Astrocyte (in vitro differentiated cells and primary cell): ENCODE data around the gene OSBPL1A. TPM values are rescaled to one million over a fixed set of nuclear protein-coding genes. Genes with fewer than 3 reads are reported as not detected.
A peak's percentile ranks its signal among the peaks of the same experiment; 100 is the strongest.

Source experiments
- DNase-seq: peaks from one replicate; pipeline ENCODE4 v3.0.0-alpha.2; 2010; ENCODE audit warnings: low read depth
- FAIRE-seq: peaks from 2 replicates; lab custom pipeline; 2011; peaks lifted over from hg19 to GRCh38; lab: Jason Lieb, UNC
- H2AFZ ChIP-seq: 2 replicates; pipeline ENCODE4 v1.6.0; 2012; ENCODE audit warnings: low read depth, low read length, inconsistent platforms
- H3K27ac ChIP-seq: 2 replicates; pipeline ENCODE4 v1.5.1; 2011; ENCODE audit warnings: low read depth, low read length, inconsistent platforms
- H3K27me3 ChIP-seq: 2 replicates; pipeline ENCODE4 v1.6.0; 2011; ENCODE audit warnings: low read length, inconsistent platforms; ENCODE audit not compliant: insufficient read depth
- H3K36me3 ChIP-seq: 2 replicates; pipeline ENCODE4 v1.5.1; 2011; ENCODE audit warnings: low read length, inconsistent platforms; ENCODE audit not compliant: insufficient read depth
- H3K4me1 ChIP-seq: 2 replicates; pipeline ENCODE4 v1.5.1; 2011; ENCODE audit warnings: low read length, inconsistent platforms; ENCODE audit not compliant: insufficient read depth
- H3K4me2 ChIP-seq: 2 replicates; pipeline ENCODE4 v1.6.0; 2012; ENCODE audit warnings: low read length, inconsistent platforms
- H3K4me3 ChIP-seq: 2 replicates; pipeline ENCODE4 v1.5.1; 2011; ENCODE audit warnings: low read depth, mild to moderate bottlenecking, low read length, inconsistent platforms; ENCODE audit not compliant: insufficient read depth
- H3K79me2 ChIP-seq: 2 replicates; pipeline ENCODE4 v1.6.0; 2012; ENCODE audit warnings: mild to moderate bottlenecking, low read length, inconsistent platforms; ENCODE audit not compliant: insufficient read depth
- H3K9ac ChIP-seq: 2 replicates; pipeline ENCODE4 v1.6.0; 2012; ENCODE audit warnings: mild to moderate bottlenecking, low read length, inconsistent platforms
- H3K9me3 ChIP-seq: 2 replicates; pipeline ENCODE4 v1.5.1; 2012; ENCODE audit warnings: low read depth, mild to moderate bottlenecking, low read length, inconsistent platforms; ENCODE audit not compliant: insufficient read depth
- H4K20me1 ChIP-seq: 2 replicates; pipeline ENCODE4 v1.6.0; 2012; ENCODE audit warnings: low read length, inconsistent platforms; ENCODE audit not compliant: insufficient read depth
- H3K27ac Mint-ChIP-seq: one replicate; pipeline ENCODE4 v1.8.0; 2021; ENCODE audit warnings: mild to moderate bottlenecking, mixed read lengths; ENCODE audit not compliant: unreplicated experiment
- H3K27me3 Mint-ChIP-seq: one replicate; pipeline ENCODE4 v1.8.0; 2021; ENCODE audit warnings: low read depth, mixed read lengths; ENCODE audit not compliant: unreplicated experiment
- H3K36me3 Mint-ChIP-seq: one replicate; pipeline ENCODE4 v1.8.0; 2021; ENCODE audit warnings: low read depth, mixed read lengths; ENCODE audit not compliant: unreplicated experiment
- H3K4me1 Mint-ChIP-seq: one replicate; pipeline ENCODE4 v1.8.0; 2021; ENCODE audit warnings: low read depth, mixed read lengths; ENCODE audit not compliant: unreplicated experiment
- H3K4me3 Mint-ChIP-seq: one replicate; pipeline ENCODE4 v1.8.0; 2021; ENCODE audit warnings: mild to moderate bottlenecking, moderate library complexity, mixed read lengths; ENCODE audit not compliant: unreplicated experiment
- H3K9me3 Mint-ChIP-seq: one replicate; pipeline ENCODE4 v1.8.0; 2021; ENCODE audit warnings: mild to moderate bottlenecking, mixed read lengths; ENCODE audit not compliant: unreplicated experiment
- EZH2 ChIP-seq: IDR thresholded peaks from 2 replicates; pipeline ENCODE4 v1.6.1; 2012; ENCODE audit warnings: mild to moderate bottlenecking, low read length, inconsistent platforms; ENCODE audit not compliant: insufficient read depth
- total RNA-seq: library from RNA; stranded (reverse); gene quantifications from 2 replicates; pipeline ENCODE4 v1.2.1, GENCODE V29; 2021
- TF ChIP-seq, protein P1 (sequence below): IDR thresholded peaks from 2 replicates; pipeline ENCODE4 v1.5.1; 2011; ENCODE audit warnings: low read depth, mild to moderate bottlenecking, inconsistent platforms, low read length, moderate library complexity; ENCODE audit not compliant: insufficient read depth

Gene OSBPL1A
- total RNA-seq, 1 donor from 2014 or later = 27.7 TPM

DNA sequence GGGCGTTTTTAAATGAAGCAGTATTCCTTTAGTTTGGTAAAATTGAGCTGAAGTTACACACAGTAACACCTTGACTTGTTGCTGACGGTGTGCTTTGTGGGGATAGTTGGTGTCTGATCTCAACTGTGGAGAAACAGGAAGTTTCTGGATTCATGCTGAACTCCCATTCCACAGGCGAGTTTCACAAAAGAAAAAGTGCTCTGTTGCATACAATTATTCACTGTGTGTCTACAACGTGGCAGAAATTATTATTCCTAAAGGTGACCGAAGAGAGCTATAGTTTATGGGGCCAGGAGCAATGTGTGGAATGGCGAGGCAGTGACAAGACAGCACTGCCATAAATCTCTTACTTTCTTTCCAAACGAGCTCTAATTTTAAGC is 259.2 kb downstream of the OSBPL1A start:
- no peaks in the 10 kb centered on the region for H3K9me3 Mint-ChIP-seq
- H3K79me2 ChIP-seq = no peaks in the 10 kb centered on the region
- TF ChIP-seq, protein P1, sequence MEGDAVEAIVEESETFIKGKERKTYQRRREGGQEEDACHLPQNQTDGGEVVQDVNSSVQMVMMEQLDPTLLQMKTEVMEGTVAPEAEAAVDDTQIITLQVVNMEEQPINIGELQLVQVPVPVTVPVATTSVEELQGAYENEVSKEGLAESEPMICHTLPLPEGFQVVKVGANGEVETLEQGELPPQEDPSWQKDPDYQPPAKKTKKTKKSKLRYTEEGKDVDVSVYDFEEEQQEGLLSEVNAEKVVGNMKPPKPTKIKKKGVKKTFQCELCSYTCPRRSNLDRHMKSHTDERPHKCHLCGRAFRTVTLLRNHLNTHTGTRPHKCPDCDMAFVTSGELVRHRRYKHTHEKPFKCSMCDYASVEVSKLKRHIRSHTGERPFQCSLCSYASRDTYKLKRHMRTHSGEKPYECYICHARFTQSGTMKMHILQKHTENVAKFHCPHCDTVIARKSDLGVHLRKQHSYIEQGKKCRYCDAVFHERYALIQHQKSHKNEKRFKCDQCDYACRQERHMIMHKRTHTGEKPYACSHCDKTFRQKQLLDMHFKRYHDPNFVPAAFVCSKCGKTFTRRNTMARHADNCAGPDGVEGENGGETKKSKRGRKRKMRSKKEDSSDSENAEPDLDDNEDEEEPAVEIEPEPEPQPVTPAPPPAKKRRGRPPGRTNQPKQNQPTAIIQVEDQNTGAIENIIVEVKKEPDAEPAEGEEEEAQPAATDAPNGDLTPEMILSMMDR = no peak
- TF ChIP-seq EZH2 = no peak
- H3K9ac ChIP-seq = peak overlapping the region; percentile 81
- peak overlapping the region; percentile 6 for H3K27ac Mint-ChIP-seq
- no peaks in the 10 kb centered on the region for H4K20me1 ChIP-seq
- FAIRE-seq = peak; percentile 9
- H3K4me2 ChIP-seq = peak overlapping the region; percentile 92
- DNase-seq = no peak
- H3K27ac ChIP-seq = peak overlapping the region; percentile 20
- no peaks in the 10 kb centered on the region for H3K4me1 Mint-ChIP-seq
- peak overlapping the region; percentile 66 for H2AFZ ChIP-seq
- H3K36me3 ChIP-seq = no peaks in the 10 kb centered on the region
- H3K9me3 ChIP-seq = no peaks in the 10 kb centered on the region
- H3K4me3 Mint-ChIP-seq = peak overlapping the region; percentile 86
- H3K36me3 Mint-ChIP-seq = no peaks in the 10 kb centered on the region
- peak overlapping the region; percentile 64 for H3K4me3 ChIP-seq
- peaks cover 14% of the 10 kb centered on the region for H3K4me1 ChIP-seq
- H3K27me3 Mint-ChIP-seq = no peaks in the 10 kb centered on the region
- H3K27me3 ChIP-seq = no peaks in the 10 kb centered on the region

DNA sequence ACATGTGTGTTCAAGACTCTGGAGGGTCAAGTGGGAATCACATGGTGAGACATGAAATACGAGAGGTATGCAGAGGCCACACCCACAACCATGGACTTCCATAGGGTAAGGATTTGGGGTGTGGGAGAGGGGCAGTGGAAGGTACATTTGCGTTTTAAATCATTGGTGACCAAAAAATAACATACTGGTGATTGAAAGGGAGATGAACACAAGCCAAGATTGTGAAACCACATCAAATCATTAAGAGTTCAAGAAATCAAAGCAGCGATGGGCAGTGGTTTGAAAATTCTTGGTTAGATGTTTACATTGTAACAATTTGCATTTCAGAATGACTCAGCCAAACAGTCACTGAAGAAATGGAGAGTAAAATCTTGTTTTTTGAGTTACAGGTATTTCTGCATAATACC is 260.7 kb downstream of the OSBPL1A start:
- no peak overlapping the region for H3K9ac ChIP-seq
- no peak overlapping the region for H3K27ac Mint-ChIP-seq
- no peak overlapping the region for H3K4me2 ChIP-seq
- FAIRE-seq (no peak), DNase-seq (peak; percentile 34)
- no peaks in the 10 kb centered on the region for H3K9me3 ChIP-seq
- H3K4me1 Mint-ChIP-seq = no peaks in the 10 kb centered on the region
- H3K79me2 ChIP-seq = no peaks in the 10 kb centered on the region
- no peak overlapping the region for H2AFZ ChIP-seq
- H3K4me3 Mint-ChIP-seq = no peak overlapping the region
- no peak overlapping the region for H3K4me3 ChIP-seq
- H3K36me3 ChIP-seq = no peaks in the 10 kb centered on the region
- H3K9me3 Mint-ChIP-seq = no peaks in the 10 kb centered on the region
- no peaks in the 10 kb centered on the region for H3K27me3 Mint-ChIP-seq
- H3K36me3 Mint-ChIP-seq = no peaks in the 10 kb centered on the region
- H4K20me1 ChIP-seq = no peaks in the 10 kb centered on the region
- peaks cover 14% of the 10 kb centered on the region for H3K4me1 ChIP-seq
- H3K27ac ChIP-seq = no peak overlapping the region
- no peak for TF ChIP-seq EZH2
- H3K27me3 ChIP-seq = no peaks in the 10 kb centered on the region

DNA sequence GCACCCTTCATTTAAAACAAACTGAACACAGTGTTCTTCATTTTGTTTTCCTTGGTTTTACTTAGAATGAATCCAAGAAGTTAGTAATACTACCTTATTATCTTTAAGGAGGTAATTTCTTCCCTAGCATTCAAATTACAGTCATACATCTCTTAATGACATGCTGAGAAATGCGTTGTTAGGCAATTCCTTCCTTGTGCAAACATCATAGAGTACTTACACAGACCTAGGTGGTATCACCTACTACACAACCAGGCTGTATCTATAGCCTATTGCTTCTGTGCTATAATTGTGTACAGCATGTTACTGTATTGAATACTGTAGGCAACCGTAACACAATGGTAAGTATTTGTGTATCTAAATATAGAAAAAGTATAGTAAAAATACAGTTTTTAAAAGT is 267.1 kb downstream of the OSBPL1A start:
- no peaks in the 10 kb centered on the region for H3K79me2 ChIP-seq

More for the DNA sequence above, 267.1 kb downstream of the OSBPL1A start:
- no peaks in the 10 kb centered on the region for H3K4me1 ChIP-seq
- no peaks in the 10 kb centered on the region for H4K20me1 ChIP-seq
- Mint-ChIP-seq H3K27me3 (no peaks in the 10 kb centered on the region), H3K36me3 (peaks cover 2% of the 10 kb centered on the region), H3K4me3 (no peak overlapping the region), H3K27ac (no peak overlapping the region), H3K9me3 (no peaks in the 10 kb centered on the region), H3K4me1 (no peaks in the 10 kb centered on the region)
- H3K9ac ChIP-seq = no peak overlapping the region
- no peak overlapping the region for H2AFZ ChIP-seq
- DNase-seq = no peak
- FAIRE-seq = no peak
- H3K4me3 ChIP-seq = no peak overlapping the region
- H3K27ac ChIP-seq = no peak overlapping the region
- H3K4me2 ChIP-seq = no peak overlapping the region
- no peaks in the 10 kb centered on the region for H3K9me3 ChIP-seq
- H3K36me3 ChIP-seq = peaks cover 3% of the 10 kb centered on the region
- TF ChIP-seq, protein P1 = no peak
- no peaks in the 10 kb centered on the region for H3K27me3 ChIP-seq
